Activated CD8-positive, alpha-beta memory T cell treated with anti-CD3 and anti-CD28 coated beads for 1 hour (primary cell): ENCODE data around the gene HNRNPDL.
A peak's percentile ranks its signal among the peaks of the same experiment; 100 is the strongest.
"Not testable (repeated sequence)": the region's sequence is repeated elsewhere in the genome, so short reads cannot be mapped to it uniquely, and the experiment has no call there.

ENCODE experiments used
- DNase-seq, 2 donors: peaks; one replicate each; pipeline ENCODE4 v3.0.0-alpha.2; 2020; ENCODE audit warnings: low read depth in 1 of 2; ENCODE audit errors: extremely low read depth in 1 of 2

HNRNPDL gene

GRCh38 chr4:82430193-82430963 lies at the start of gene HNRNPDL, which contains the start of gene ENOPH1:
HNRNPDL (minus strand) TSS chr4:82430462; CDS start chr4:82429690, 772 bp downstream.
ENOPH1 (plus strand) TSS chr4:82430590; CDS start chr4:82430830, 240 bp downstream.
- DNase-seq, result peak; percentile 90 to 95

- no peak for DNase-seq
These were observed 49.3 kb upstream of the HNRNPDL start for GRCh38 chr4:82479562-82479961.

GRCh38 chr4:82477469-82477868 lies 47.2 kb upstream of the HNRNPDL start:
- not testable (repeated sequence) for DNase-seq

GRCh38 chr4:82475931-82476330 lies 45.7 kb upstream of the HNRNPDL start:
- DNase-seq, result not testable (repeated sequence)

GRCh38 chr4:82473621-82474164 lies 43.4 kb upstream of the HNRNPDL start:
- DNase-seq, result no peak

GRCh38 chr4:82473080-82473479 lies 42.8 kb upstream of the HNRNPDL start:
- DNase-seq, result not testable (repeated sequence)

GRCh38 chr4:82469791-82470345 lies 39.6 kb upstream of the HNRNPDL start:
- no peak for DNase-seq

GRCh38 chr4:82467471-82467870 lies 37.2 kb upstream of the HNRNPDL start:
- DNase-seq, result no peak

- no peak for DNase-seq
These were observed 33.0 kb upstream of the HNRNPDL start for GRCh38 chr4:82463221-82463620.

GRCh38 chr4:82462415-82462831 lies 32.2 kb upstream of the HNRNPDL start:
- DNase-seq, result peak; percentile 61 to 70

- DNase-seq, result no peak
These were observed 31.4 kb upstream of the HNRNPDL start for GRCh38 chr4:82461710-82462109.

GRCh38 chr4:82458729-82459128 lies 28.5 kb upstream of the HNRNPDL start:
- no peak for DNase-seq

- no peak for DNase-seq
These were observed 27.0 kb upstream of the HNRNPDL start for GRCh38 chr4:82457266-82457665.

GRCh38 chr4:82452026-82452425 lies 21.8 kb upstream of the HNRNPDL start:
- DNase-seq, result no peak

GRCh38 chr4:82450966-82451755 lies 20.9 kb upstream of the HNRNPDL start:
- DNase-seq, result no peak

GRCh38 chr4:82447886-82448285 lies 17.6 kb upstream of the HNRNPDL start:
- DNase-seq, result no peak

GRCh38 chr4:82439088-82439487 lies 8.8 kb upstream of the HNRNPDL start:
- no peak for DNase-seq

- DNase-seq, result no peak
These were observed 7.2 kb upstream of the HNRNPDL start for GRCh38 chr4:82437285-82438005.

GRCh38 chr4:82436780-82437179 lies 6.5 kb upstream of the HNRNPDL start:
- DNase-seq, result no peak

- no peak for DNase-seq
These were observed 5.9 kb upstream of the HNRNPDL start for GRCh38 chr4:82436130-82436529.

- DNase-seq, result no peak
These were observed 4.7 kb upstream of the HNRNPDL start for GRCh38 chr4:82434949-82435348.
